Endothelial cell of coronary artery (primary cell): Measurements from ENCODE around the gene OR51S1. TPM values are rescaled to one million over a fixed set of nuclear protein-coding genes. Genes with fewer than 3 reads are reported as not detected.

Experiments
- total RNA-seq: library from RNA; depleted of rRNA; stranded (reverse); fragments of >200 nt; gene quantifications from 2 replicates; pipeline ENCODE4 v1.2.3, GENCODE V29; 2014

OR51S1 gene
- total RNA-seq, result not detected in 2 replicates

DNA sequence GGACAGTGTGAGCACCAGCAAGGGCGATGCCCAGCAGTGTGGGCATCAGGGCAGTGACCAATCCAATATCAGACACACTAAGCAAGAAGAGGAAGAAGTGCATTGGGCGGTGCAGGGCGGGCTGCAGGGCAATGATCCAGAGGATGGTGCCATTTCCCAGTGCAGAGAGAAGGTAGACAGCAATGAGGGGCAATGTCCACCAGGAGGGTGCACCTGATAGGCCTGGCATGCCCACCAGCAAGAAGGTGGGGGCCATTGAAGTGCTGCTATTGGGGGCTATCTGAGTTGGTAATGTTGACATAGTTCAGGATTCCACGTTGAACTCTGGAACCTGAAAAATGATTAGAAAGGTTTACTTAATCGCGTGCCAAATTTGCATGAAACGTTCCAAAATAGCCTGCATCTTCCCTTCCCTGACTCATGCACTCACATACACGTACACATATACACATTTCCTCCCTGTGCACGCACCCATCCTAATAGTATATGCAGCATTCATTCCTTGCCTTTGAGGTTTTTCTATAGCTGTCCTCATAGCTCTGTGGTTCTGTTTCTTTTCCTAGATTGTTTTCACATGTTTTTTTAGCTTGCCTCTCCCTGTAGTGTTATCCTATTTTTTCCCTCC, at the start of gene OR51S1:
TSS of gene OR51S1 (minus strand) at position 301 of the 625 bp plus-strand sequence. CDS start at position 301, 0 bp downstream.

GRCh38 chr11:4881860-4882500, 33.0 kb upstream of the OR51S1 start, which contains the start of gene OR51T1:
Gene OR51T1 (plus strand): TSS chr11:4881900. CDS start chr11:4881900, 0 bp downstream.

GRCh38 chr11:4821021-4821420, 28.0 kb downstream of the OR51S1 start, which contains the start of gene OR51F2:
Gene OR51F2 (plus strand): TSS chr11:4821321. CDS start chr11:4821422, 101 bp downstream.

DNA sequence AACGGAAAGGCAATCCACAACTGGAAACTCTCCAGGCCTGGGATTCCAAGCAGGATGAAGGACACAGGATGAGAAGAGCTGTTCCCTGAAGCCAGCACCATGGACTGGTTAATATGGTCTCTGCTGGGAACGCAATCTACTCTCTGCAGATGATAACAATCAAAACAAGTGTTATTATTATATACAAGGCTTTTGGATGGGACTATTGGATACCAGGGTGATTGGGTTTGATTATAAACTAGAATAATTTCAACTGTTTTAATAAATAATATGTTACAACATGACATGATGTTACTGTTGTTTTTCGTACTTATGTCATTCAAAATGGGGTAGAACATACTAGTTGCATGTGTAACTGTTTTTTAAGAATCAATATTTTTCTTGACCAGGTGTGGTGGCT, 44.7 kb downstream of the OR51S1 start, which contains the start of gene OR52R1:
TSS of gene OR52R1 (minus strand) at position 101 of the 400 bp plus-strand sequence. CDS start at position 101, 0 bp downstream.

Other genes starting within 250 kb of the OR51S1 start
- 7.1 and 14.4 TPM in 2 replicates for gene TRIM68, start 241.0 kb downstream of the OR51S1 start, total RNA-seq
- gene OR51D1, start 211.7 kb downstream of the OR51S1 start, total RNA-seq, result not detected in 2 replicates
- not detected in 2 replicates for gene OR51E1, start 205.2 kb downstream of the OR51S1 start, total RNA-seq
- not detected in 2 replicates for gene OR51E2, start 151.4 kb downstream of the OR51S1 start, total RNA-seq
- gene MMP26, start 144.4 kb downstream of the OR51S1 start, total RNA-seq, result not detected in 2 replicates
- gene OR51F1, start 79.3 kb downstream of the OR51S1 start, total RNA-seq, result not detected in 2 replicates
- not detected in 2 replicates for gene OR52R1, start 44.8 kb downstream of the OR51S1 start, total RNA-seq
- gene OR51F2, start 27.9 kb downstream of the OR51S1 start, total RNA-seq, result not detected in 2 replicates
- not detected in 2 replicates for gene OR51T1, start 32.7 kb upstream of the OR51S1 start, total RNA-seq
- not detected in 2 replicates for gene OR51A7, start 54.6 kb upstream of the OR51S1 start, total RNA-seq
- not detected in 2 replicates for gene OR51G2, start 70.1 kb upstream of the OR51S1 start, total RNA-seq
- not detected in 2 replicates for gene OR51G1, start 75.1 kb upstream of the OR51S1 start, total RNA-seq
- gene OR51A4, start 98.4 kb upstream of the OR51S1 start, total RNA-seq, result not detected in 2 replicates
- gene OR51A2, start 106.5 kb upstream of the OR51S1 start, total RNA-seq, result not detected in 2 replicates
- not detected in 2 replicates for gene OR51L1, start 145.6 kb upstream of the OR51S1 start, total RNA-seq
- not detected in 2 replicates for gene OR52J3, start 197.3 kb upstream of the OR51S1 start, total RNA-seq
- not detected in 2 replicates for gene OR52E2, start 210.4 kb upstream of the OR51S1 start, total RNA-seq
- not detected in 2 replicates for gene OR52E1, start 220.4 kb upstream of the OR51S1 start, total RNA-seq